HFF-Myc (cell line): ENCODE data around the gene SLC18A2.

ENCODE experiments used
- DNase-seq: peaks from one replicate; pipeline ENCODE4 v3.0.0-alpha.2; 2011; ENCODE audit warnings: low read depth; ENCODE audit errors: extremely low read depth
- H3K4me3 ChIP-seq: replicated peaks from 2 replicates; pipeline ENCODE4 v1.5.1; 2011; ENCODE audit warnings: low read depth, mild to moderate bottlenecking, control low read depth, low read length
- CTCF ChIP-seq: IDR thresholded peaks from 2 replicates; pipeline ENCODE4 v1.5.1; 2012; ENCODE audit warnings: mild to moderate bottlenecking, low read depth, low read length, control low read depth; ENCODE audit errors: missing control alignments

The SLC18A2 gene

GRCh38 chr10:117261501-117261900 is 20.6 kb downstream of the SLC18A2 start:
- no peak for TF ChIP-seq CTCF
- no peak for DNase-seq
- H3K4me3 ChIP-seq = no peak overlapping the region

GRCh38 chr10:117262291-117262902 is 21.5 kb downstream of the SLC18A2 start:
- DNase-seq = no peak
- TF ChIP-seq CTCF = no peak
- no peak overlapping the region for H3K4me3 ChIP-seq

- TF ChIP-seq CTCF = no peak
- no peak for DNase-seq
- H3K4me3 ChIP-seq = no peak overlapping the region
Measured at GRCh38 chr10:117262903-117263293, 22.0 kb downstream of the SLC18A2 start.

GRCh38 chr10:117264782-117265181 is 23.9 kb downstream of the SLC18A2 start:
- no peak for DNase-seq
- TF ChIP-seq CTCF = no peak
- H3K4me3 ChIP-seq = no peak overlapping the region

DNA sequence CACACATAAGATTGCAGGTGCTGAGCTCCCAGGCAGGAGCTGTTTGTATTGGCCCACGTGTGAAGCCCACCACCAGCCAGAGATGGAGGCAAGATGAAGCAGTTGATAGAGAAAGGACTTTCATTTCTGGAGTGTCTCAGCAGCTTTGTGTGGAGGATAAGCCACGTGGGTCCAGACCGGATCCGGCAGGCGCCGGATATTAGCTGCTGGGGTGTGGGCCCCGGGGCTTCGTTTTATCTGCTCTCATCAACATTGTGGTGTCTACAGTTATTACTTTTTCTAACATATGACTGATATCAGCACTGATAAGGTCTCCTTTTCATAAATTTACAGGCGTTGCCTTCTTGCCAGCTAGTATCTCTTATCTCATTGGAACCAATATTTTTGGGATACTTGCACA is 25.5 kb downstream of the SLC18A2 start:
- no peak for TF ChIP-seq CTCF
- H3K4me3 ChIP-seq = no peak overlapping the region
- no peak for DNase-seq

- TF ChIP-seq CTCF = no peak
- no peak for DNase-seq
- no peak overlapping the region for H3K4me3 ChIP-seq
Measured at GRCh38 chr10:117266812-117267211, 25.9 kb downstream of the SLC18A2 start.

GRCh38 chr10:117268258-117268657 is 27.3 kb downstream of the SLC18A2 start:
- TF ChIP-seq CTCF = no peak
- no peak for DNase-seq
- H3K4me3 ChIP-seq = no peak overlapping the region
